ENCODE data around the gene DAP3.

DNA sequence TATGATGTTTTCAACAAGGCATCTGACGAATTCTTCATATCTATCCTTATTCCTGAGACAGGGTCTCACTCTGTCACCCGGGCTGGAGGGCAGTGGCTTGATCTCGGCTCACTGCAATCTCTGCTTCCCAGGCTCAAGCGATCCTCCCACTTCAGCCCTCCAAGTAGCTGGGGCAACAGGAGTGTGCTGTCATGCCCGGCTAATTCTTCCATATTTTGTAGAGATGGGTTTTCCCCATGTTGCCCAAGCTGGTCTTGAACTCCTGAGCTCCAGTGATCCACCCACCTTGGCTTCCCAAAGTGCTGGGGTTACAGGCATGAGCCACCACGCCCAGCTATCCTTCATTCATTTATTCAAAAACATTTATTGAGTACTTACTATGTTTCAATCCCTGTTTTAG, 8.4 kb upstream of the DAP3 start:
- TF ChIP-seq SCRT1 (tag by site-specific recombination; IDR thresholded peaks at IDR 0.05; ENCODE audit: borderline replicate concordance) (no peak), TRIM28 (IDR thresholded peaks at IDR 0.05; ENCODE audit: borderline replicate concordance, low read length) (no peak), ZFP41 (tag by site-specific recombination; IDR thresholded peaks at IDR 0.05; ENCODE audit: borderline replicate concordance) (no peak), HOXC10 (CRISPR knock-in tag; IDR thresholded peaks at IDR 0.05) (no peak)
- TF ChIP-seq, protein P1, sequence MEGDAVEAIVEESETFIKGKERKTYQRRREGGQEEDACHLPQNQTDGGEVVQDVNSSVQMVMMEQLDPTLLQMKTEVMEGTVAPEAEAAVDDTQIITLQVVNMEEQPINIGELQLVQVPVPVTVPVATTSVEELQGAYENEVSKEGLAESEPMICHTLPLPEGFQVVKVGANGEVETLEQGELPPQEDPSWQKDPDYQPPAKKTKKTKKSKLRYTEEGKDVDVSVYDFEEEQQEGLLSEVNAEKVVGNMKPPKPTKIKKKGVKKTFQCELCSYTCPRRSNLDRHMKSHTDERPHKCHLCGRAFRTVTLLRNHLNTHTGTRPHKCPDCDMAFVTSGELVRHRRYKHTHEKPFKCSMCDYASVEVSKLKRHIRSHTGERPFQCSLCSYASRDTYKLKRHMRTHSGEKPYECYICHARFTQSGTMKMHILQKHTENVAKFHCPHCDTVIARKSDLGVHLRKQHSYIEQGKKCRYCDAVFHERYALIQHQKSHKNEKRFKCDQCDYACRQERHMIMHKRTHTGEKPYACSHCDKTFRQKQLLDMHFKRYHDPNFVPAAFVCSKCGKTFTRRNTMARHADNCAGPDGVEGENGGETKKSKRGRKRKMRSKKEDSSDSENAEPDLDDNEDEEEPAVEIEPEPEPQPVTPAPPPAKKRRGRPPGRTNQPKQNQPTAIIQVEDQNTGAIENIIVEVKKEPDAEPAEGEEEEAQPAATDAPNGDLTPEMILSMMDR (tag by site-specific recombination; IDR thresholded peaks at IDR 0.05), result no peak
- TF ChIP-seq, protein P2, sequence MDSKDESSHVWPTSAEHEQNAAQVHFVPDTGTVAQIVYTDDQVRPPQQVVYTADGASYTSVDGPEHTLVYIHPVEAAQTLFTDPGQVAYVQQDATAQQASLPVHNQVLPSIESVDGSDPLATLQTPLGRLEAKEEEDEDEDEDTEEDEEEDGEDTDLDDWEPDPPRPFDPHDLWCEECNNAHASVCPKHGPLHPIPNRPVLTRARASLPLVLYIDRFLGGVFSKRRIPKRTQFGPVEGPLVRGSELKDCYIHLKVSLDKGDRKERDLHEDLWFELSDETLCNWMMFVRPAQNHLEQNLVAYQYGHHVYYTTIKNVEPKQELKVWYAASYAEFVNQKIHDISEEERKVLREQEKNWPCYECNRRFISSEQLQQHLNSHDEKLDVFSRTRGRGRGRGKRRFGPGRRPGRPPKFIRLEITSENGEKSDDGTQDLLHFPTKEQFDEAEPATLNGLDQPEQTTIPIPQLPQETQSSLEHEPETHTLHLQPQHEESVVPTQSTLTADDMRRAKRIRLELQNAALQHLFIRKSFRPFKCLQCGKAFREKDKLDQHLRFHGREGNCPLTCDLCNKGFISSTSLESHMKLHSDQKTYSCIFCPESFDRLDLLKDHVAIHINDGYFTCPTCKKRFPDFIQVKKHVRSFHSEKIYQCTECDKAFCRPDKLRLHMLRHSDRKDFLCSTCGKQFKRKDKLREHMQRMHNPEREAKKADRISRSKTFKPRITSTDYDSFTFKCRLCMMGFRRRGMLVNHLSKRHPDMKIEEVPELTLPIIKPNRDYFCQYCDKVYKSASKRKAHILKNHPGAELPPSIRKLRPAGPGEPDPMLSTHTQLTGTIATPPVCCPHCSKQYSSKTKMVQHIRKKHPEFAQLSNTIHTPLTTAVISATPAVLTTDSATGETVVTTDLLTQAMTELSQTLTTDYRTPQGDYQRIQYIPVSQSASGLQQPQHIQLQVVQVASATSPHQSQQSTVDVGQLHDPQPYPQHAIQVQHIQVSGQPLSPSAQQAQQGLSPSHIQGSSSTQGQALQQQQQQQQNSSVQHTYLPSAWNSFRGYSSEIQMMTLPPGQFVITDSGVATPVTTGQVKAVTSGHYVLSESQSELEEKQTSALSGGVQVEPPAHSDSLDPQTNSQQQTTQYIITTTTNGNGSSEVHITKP (tag by site-specific recombination; IDR thresholded peaks at IDR 0.05), result no peak
